Keratinocyte (primary cell): Measurements from ENCODE around the gene CD247. TPM values are rescaled to one million over a fixed set of nuclear protein-coding genes. Genes with fewer than 3 reads are reported as not detected.

Experiments used
- DNase-seq: peaks from one replicate; pipeline ENCODE4 v3.0.0-alpha.2; 2011; ENCODE audit warnings: low read depth, missing footprints, low spot score
- FAIRE-seq: peaks from 2 replicates; lab custom pipeline; 2011; peaks lifted over from hg19 to GRCh38; lab: Jason Lieb, UNC
- H2AFZ ChIP-seq: 2 replicates; pipeline ENCODE4 v1.6.0; 2012; ENCODE audit warnings: low read length, control low read depth, inconsistent platforms; ENCODE audit not compliant: control insufficient read depth
- H3K27ac ChIP-seq: 2 replicates; pipeline ENCODE4 v1.5.1; 2011; ENCODE audit warnings: low read length; ENCODE audit not compliant: control insufficient read depth, insufficient read depth
- H3K27me3 ChIP-seq: 3 replicates; pipeline ENCODE4 v1.6.0; 2011; ENCODE audit warnings: low read length; ENCODE audit not compliant: control insufficient read depth, insufficient read depth; ENCODE audit errors: extremely low read depth
- H3K36me3 ChIP-seq, 2 experiments: 2 replicates in 1 of 2; 3 replicates in 1 of 2; pipeline ENCODE4 v1.5.1; 2011; ENCODE audit warnings: low read length in 2 of 2, mild to moderate bottlenecking in 1 of 2; ENCODE audit not compliant: control insufficient read depth in 2 of 2, insufficient read depth in 2 of 2; ENCODE audit errors: extremely low read depth in 1 of 2
- H3K4me1 ChIP-seq: 3 replicates; pipeline ENCODE4 v1.5.1; 2011; ENCODE audit warnings: low read length; ENCODE audit not compliant: control insufficient read depth, insufficient read depth; ENCODE audit errors: extremely low read depth
- H3K4me2 ChIP-seq: 3 replicates; pipeline ENCODE4 v1.6.0; 2011; ENCODE audit warnings: low read depth, low read length; ENCODE audit not compliant: control insufficient read depth, insufficient read depth; ENCODE audit errors: extremely low read depth
- H3K4me3 ChIP-seq, 3 experiments: fragments of 200-600 bp in 1 of 3; sonication (generic) in 1 of 3; 2 replicates in 2 of 3; 3 replicates in 1 of 3; pipeline ENCODE4 v1.5.1; 2011 to 2016; ENCODE audit warnings: low read length in 3 of 3, mild to moderate bottlenecking in 3 of 3, control low read depth in 2 of 3, inconsistent platforms in 1 of 3, low read depth in 1 of 3, mixed read lengths in 1 of 3, mixed run types in 1 of 3, moderate library complexity in 1 of 3; ENCODE audit not compliant: control insufficient read depth in 2 of 3, insufficient read depth in 2 of 3; ENCODE audit errors: extremely low read depth in 1 of 3
- H3K79me2 ChIP-seq: 2 replicates; pipeline ENCODE4 v1.6.0; 2012; ENCODE audit warnings: low read length; ENCODE audit not compliant: control insufficient read depth, insufficient read depth
- H3K9ac ChIP-seq: 3 replicates; pipeline ENCODE4 v1.6.0; 2011; ENCODE audit warnings: low read length; ENCODE audit not compliant: control insufficient read depth, insufficient read depth; ENCODE audit errors: extremely low read depth
- H3K9me1 ChIP-seq: 3 replicates; pipeline ENCODE4 v1.6.0; 2011; ENCODE audit warnings: low read length; ENCODE audit not compliant: control insufficient read depth, insufficient read depth; ENCODE audit errors: extremely low read depth
- H3K9me3 ChIP-seq: 2 replicates; pipeline ENCODE4 v1.5.1; 2012; ENCODE audit warnings: low read depth, low read length; ENCODE audit not compliant: control insufficient read depth
- H4K20me1 ChIP-seq: 3 replicates; pipeline ENCODE4 v1.6.0; 2011; ENCODE audit warnings: low read length; ENCODE audit not compliant: control insufficient read depth, insufficient read depth; ENCODE audit errors: extremely low read depth
- CTCF ChIP-seq, 3 experiments: IDR thresholded peaks in 1 of 3; conservative IDR thresholded peaks in 1 of 3; optimal IDR thresholded peaks in 1 of 3; 2 replicates in 2 of 3; 3 replicates in 1 of 3; pipeline versions ENCODE3 to v1.5.1; 2011; ENCODE audit warnings: low read length in 3 of 3, mild to moderate bottlenecking in 3 of 3, moderate library complexity in 2 of 3, control low read depth in 1 of 3, inconsistent platforms in 1 of 3; ENCODE audit not compliant: insufficient read depth in 2 of 3; ENCODE audit errors: extremely low read depth in 1 of 3
- EZH2 ChIP-seq: IDR thresholded peaks from one replicate; pipeline ENCODE4 v1.6.1; 2012; ENCODE audit warnings: inconsistent platforms, mild to moderate bottlenecking, low read length, moderate library complexity
- dilution Hi-C: fragments of 300-500 bp; cut with MboI; formaldehyde crosslinking; loops from one replicate; pipeline ENCODE4 v1.7.0; 2020; ENCODE audit warnings: low sequenced_read_pairs; ENCODE audit not compliant: extremely low pct_ligation_motif_present
- polyA plus RNA-seq, 5 experiments: library from polyadenylated mRNA; depleted of rRNA in 3 of 5; stranded (reverse) in 3 of 5; stranded (forward) in 1 of 5; unstranded in 1 of 5; fragments of >200 nt; gene quantifications; 1 replicate in 1 of 5; 2 replicates in 3 of 5; 3 replicates in 1 of 5; pipeline versions ENCODE4 v1.2.1 to v1.2.3, GENCODE V29; 2011 to 2012; ENCODE audit warnings: missing spikeins in 2 of 5, low read depth in 1 of 5, low replicate concordance in 1 of 5

Gene CD247
- polyA plus RNA-seq, 1 donor (not counting 4 experiments of a cell fraction or from before 2014, with no cell fraction given): not detected

- H3K27me3 ChIP-seq: peaks cover 11% of the 10 kb centered on the region
- H2AFZ ChIP-seq: no peak overlapping the region
- no peak overlapping the region for H3K4me3 ChIP-seq
- DNase-seq: no peak
- no peaks in the 10 kb centered on the region for H3K9me3 ChIP-seq
- no peaks in the 10 kb centered on the region for H3K9me1 ChIP-seq
- TF ChIP-seq EZH2: no peak
- no peak for TF ChIP-seq CTCF (optimal IDR thresholded peaks at IDR 0.05 in 1 of 3, IDR thresholded peaks at IDR 0.05 in 1 of 3, conservative IDR thresholded peaks at IDR 0.05 in 1 of 3; ENCODE audit: extremely low read depth in 1 of 3, insufficient read depth in 2 of 3, low read length in 3 of 3)
- H3K4me1 ChIP-seq: no peaks in the 10 kb centered on the region
- dilution Hi-C loops: no loop called here
- H4K20me1 ChIP-seq: no peaks in the 10 kb centered on the region
- H3K36me3 ChIP-seq: no peaks in the 10 kb centered on the region
- no peak overlapping the region for H3K4me2 ChIP-seq
- H3K27ac ChIP-seq: no peak overlapping the region
- H3K9ac ChIP-seq: no peak overlapping the region
- H3K79me2 ChIP-seq: no peaks in the 10 kb centered on the region
- no peak for FAIRE-seq
These were observed 21.3 kb downstream of the CD247 start for GRCh38 chr1:167496797-167497619.

GRCh38 chr1:167493372-167493771 lies 25.0 kb downstream of the CD247 start:
- Histone ChIP-seq H3K27ac (no peak overlapping the region), H3K27me3 (peaks cover 7% of the 10 kb centered on the region), H3K9me3 (no peaks in the 10 kb centered on the region), H4K20me1 (no peaks in the 10 kb centered on the region), H3K4me1 (no peaks in the 10 kb centered on the region), H3K36me3 (no peaks in the 10 kb centered on the region), H2AFZ (no peak overlapping the region), H3K9me1 (no peaks in the 10 kb centered on the region), H3K4me2 (no peak overlapping the region), H3K9ac (no peak overlapping the region), H3K4me3 (no peak overlapping the region), H3K79me2 (no peaks in the 10 kb centered on the region)
- no peak for TF ChIP-seq EZH2
- no peak for TF ChIP-seq CTCF (optimal IDR thresholded peaks at IDR 0.05 in 1 of 3, IDR thresholded peaks at IDR 0.05 in 1 of 3, conservative IDR thresholded peaks at IDR 0.05 in 1 of 3; ENCODE audit: extremely low read depth in 1 of 3, insufficient read depth in 2 of 3, low read length in 3 of 3)
- dilution Hi-C loops: no loop called here
- FAIRE-seq: no peak
- no peak for DNase-seq
